HPDE6-E6E7 (cell line): ENCODE results near the gene HOXA9.

Source experiments
- DNase-seq: peaks from one replicate; pipeline ENCODE4 v3.0.0; 2011; ENCODE audit warnings: missing footprints; ENCODE audit errors: extremely low spot score

HOXA9 gene

GRCh38 chr7:27200761-27201579, 35.6 kb upstream of the HOXA9 start:
- DNase-seq = no peak

DNA sequence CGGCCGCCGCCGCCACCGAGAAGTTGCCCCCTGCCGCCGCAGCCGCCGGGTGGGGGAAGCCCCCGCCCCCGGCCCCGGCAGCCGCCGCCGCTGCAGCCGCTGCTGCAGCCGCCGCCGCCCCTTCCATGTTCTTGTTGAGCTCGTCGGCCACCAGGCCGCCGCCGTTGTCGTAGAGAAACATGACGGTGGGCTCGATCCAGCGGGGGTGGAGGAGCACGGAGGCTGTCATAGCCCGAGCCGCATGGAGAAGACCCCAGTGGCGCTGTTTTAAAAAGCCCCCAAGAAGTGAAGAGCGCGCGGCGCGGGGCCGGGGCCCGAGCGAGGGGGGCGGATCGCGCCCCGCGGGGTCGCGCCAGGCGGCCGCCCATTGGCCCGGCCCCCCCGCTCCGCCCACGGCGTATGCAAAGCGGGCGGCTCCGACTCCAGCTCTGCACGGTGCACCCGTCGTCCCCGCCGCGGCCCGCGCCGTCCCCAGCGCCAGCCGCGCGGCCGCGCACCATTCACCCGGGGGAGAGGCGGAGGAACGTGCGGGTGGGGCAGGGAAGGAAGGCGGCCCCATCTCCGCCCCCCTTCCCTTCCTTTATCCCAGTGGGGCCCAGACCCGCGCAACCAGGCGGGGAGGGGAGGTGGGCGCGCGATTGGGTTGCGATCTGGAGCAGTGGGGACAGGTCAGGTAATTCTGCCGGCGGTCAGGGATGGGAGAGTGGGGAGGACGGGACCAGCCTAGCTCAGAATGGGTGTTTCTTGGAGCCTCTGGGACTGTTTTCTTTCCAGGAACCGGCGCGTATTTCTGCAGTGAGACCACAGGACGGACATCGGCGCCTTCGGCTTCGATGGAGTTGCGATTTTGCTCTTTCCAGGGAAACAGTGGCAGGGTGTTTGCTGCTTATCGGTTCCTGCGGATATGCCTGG, 34.8 kb upstream of the HOXA9 start, which contains the start of gene HOXA13:
HOXA13 (minus strand) TSS at position 243 of the 912 bp plus-strand sequence; CDS start at position 229, 14 bp downstream.
- DNase-seq = no peak

DNA sequence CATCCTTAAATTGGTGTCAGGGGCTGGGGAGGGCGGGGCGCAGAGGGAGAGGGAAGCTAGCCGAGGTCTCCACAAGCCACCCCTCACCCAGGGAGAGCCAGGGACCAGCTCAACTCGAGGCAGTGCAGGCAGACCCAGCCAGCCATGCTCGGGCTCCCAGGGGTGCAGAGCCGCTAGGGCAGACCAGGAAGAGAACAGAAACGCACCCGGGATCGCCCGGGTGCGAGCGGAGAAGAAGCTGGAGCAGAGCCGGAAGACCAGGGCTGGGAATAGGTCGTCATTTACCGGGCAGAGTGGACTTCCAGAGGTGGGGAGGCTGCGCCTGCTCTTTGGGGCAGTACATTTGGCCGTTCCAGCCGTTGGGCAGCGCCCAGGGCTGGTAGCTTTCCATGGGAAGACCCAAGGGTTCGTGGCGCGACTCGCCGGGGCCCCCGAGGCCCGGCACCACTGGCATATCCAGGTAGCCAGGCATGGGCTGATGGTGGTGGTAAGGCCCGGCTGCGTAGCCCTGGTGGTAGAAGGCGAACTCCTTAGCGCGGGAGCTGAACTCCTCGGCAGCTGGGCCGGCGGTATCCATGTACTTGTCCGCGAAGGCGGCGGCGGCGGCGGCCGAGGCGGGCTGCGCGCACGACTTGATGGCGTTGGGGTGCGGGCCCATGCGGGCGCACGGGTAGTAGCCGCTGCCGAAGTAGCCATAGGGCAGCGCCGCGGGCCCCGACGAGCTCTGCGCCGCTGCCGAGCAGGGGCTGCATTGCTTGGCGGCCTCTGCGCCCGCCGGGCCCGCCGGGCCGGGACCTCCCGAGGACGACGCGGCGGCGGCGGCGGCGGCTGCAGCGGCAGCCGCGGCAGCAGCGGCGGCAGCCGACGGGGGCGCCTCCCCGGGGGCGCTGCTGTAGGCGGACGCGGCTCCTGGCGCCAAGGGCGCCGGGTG, 33.8 kb upstream of the HOXA9 start:
- no peak for DNase-seq

DNA sequence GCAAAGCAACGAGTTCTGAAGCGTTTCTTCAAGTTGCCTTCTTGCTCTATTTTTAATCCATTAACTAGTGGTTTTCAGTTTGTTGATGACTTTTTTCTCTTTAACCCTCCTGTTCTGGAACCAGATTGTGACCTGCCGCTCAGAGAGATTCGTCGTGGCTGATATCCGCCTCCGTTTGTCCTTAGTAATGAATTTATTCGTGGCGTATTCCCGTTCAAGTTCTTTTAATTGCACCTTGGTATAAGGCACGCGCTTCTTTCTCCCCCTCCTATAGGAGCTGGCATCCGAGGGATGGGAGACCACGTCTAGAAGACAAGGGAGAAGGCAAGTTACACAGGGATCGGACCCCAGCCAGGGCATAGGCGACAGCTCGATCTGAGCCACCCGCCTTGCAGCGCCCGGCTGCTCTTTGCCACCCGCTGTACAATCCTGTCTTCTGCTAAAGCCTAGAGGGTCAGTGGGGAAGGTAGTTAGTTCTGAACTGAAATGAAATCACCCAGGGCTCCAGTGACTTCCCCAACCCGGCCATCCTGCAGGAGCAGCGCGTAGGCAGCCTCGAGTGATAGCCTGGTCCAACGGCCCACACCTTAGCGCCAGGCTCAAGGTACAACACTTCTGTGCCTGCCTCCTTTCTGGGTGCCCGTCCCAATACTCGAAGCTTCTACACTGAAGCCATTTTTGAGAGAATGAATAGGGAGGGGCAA, 33.0 kb upstream of the HOXA9 start:
- DNase-seq = no peak

GRCh38 chr7:27197137-27198042, 32.1 kb upstream of the HOXA9 start:
- no peak for DNase-seq

- no peak for DNase-seq
Observed at GRCh38 chr7:27196287-27196767, 31.0 kb upstream of the HOXA9 start.

DNA sequence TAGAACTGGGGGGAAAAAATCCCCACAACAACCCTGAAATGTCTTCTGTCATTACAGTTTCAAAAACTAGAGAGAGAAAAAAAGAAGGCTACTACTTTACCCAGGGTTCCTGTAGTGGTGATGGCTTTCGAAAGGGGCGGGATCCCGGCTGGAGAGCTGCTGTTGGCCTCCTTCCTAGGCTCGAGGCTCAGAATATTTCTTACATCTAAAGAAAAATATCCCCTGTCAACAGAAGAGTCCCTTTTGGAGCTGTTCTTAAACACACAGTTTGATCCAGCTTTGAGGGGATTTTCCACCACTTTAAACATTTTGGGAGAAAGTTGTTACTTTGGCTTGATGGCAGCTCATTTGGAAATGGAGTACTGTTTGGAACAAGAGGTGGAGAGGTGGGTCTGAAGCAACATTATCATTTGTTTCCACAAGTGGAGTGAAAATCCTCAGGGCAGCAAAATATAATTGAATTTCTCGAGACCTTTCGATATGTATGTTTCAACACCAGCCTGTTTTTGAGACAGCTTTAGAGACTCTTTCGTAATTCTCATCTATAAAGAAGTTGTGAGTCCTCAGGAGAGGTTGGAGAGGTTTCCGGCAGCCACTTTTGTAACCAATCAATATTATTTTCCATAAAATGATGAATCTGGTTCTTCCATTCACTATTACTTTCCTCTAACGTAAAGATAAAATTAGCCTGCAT, 29.5 kb upstream of the HOXA9 start:
- DNase-seq = no peak

DNA sequence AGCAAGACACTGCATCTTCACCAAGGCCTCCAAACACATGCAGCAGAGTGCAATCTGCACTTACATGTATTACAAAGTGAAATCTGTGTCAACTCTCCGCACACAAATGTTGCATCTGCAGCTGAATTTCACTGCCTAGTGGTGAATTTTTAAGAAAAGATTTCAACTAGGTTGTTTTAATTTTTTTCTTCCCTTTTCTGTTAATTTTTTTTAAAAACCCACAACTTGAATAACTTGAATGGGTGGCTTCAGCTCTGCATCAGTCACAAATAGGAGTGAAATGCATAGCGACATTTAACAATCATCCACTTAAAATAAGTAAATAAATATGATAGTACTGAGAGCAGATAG, 28.6 kb upstream of the HOXA9 start:
- DNase-seq = no peak

- no peak for DNase-seq
Observed at GRCh38 chr7:27193335-27194001, 28.1 kb upstream of the HOXA9 start.

DNA sequence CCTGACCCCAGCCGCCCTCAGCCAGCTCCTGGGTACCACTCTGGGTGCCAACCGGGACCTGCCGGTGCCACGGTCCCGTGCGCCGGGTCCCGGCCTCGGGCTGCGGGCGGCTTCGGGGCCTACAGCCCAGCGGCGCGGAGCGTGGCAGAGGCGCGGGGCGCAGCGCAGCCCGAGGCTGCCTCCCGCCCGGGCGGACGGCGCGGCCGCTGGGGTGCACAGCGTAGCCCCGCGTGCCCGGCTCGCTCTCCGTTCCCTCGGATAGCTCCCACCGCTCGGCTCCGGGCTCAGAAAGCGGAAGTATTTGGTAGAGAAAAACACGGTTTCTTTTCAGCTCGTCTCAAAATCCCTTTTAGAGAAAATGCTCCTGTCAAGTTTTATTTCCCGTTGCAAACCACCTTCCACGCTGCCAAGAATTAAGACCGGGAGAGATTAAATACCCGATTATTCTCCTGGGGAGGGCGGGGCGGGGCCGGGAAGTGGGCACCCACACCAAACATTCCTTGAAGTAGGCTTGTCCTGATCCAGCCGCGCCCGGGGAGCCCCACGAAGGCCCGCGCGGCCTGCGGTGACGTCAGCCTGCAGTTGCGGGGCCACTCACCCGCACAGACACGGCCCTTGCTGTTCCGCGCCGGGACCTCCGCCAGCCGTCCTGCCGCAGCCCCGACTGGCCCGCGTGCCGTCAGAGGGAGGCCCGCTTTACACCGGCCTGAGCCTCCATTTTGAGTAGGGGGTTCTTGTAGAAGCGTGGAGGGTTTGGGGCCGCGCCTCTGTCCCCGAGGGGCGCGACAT, 27.4 kb upstream of the HOXA9 start:
- DNase-seq = no peak

DNA sequence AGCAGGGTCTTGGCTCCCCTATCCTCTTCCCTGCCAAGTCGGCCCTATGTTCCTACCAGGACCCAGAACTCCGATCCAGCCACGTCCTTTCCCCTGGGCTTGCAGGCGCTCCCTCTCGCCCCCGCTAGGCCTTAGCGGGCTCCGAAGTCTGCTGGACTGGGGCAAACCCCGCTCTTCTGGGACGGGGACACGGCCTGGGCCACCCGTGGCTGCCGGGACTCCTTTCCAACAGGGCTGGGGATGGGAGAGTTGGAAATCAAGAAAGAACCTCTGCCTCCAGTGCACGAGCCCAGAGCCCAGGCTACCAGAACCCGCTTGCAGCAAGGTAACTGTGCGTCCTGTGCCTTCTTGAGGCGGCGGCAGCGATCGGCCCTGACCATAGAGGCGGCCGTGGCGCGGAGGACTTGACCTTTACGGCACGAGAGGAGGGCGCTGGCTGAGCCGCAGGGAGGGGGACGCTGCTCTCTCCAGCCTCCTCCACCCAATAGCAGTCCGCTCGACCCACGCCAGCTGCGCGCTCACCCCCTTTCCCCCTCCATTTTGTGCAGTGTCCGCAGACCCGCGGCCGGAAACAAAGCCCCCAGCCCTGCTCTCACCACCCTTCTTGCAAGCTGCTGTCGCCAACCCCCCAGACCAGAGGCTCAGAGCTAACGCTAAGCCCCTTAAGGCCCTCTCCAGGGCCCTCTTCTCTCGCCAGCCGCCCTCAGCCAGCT, 26.7 kb upstream of the HOXA9 start:
- DNase-seq = no peak

GRCh38 chr7:27191161-27191731, 25.9 kb upstream of the HOXA9 start:
- no peak for DNase-seq

DNA sequence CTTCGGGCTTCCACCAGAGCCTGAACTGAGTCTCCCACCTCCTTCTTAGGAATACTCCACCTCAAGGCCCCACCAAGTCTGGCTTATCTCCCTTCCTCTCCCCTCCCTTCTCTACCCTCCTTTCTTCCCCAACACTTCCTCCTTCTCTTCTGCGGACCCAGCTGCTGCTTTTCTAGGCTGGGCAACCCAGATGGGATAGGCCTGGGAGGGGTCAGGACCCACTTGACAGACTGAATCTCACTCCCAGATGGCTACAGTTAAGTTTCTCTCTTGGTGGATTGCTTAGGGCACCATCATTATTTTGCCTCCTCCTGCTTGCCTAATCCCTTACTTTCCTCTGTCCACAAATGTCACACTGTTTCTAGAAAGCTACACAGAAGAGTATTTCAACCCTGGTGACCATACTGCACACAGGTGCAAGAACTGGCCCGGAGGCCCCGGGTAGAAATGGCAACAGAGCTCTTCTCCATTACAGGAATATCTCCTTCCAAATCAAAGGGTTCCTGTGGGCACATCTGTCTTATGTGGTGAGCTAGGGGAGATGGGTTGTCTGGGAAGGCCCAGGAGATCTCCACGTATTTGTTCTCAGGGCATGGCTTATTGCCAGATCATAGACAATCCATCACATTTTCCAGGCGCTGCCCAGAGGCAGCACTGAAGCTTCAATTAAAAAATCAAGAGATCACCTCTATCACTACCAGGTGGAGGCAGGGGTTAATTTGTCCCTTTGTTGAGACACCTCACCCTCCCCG, 24.8 kb upstream of the HOXA9 start:
- no peak for DNase-seq

- DNase-seq = no peak
Observed at GRCh38 chr7:27189295-27189996, 24.1 kb upstream of the HOXA9 start.
